ENCODE results near the gene HCFC1.

The HCFC1 gene

DNA sequence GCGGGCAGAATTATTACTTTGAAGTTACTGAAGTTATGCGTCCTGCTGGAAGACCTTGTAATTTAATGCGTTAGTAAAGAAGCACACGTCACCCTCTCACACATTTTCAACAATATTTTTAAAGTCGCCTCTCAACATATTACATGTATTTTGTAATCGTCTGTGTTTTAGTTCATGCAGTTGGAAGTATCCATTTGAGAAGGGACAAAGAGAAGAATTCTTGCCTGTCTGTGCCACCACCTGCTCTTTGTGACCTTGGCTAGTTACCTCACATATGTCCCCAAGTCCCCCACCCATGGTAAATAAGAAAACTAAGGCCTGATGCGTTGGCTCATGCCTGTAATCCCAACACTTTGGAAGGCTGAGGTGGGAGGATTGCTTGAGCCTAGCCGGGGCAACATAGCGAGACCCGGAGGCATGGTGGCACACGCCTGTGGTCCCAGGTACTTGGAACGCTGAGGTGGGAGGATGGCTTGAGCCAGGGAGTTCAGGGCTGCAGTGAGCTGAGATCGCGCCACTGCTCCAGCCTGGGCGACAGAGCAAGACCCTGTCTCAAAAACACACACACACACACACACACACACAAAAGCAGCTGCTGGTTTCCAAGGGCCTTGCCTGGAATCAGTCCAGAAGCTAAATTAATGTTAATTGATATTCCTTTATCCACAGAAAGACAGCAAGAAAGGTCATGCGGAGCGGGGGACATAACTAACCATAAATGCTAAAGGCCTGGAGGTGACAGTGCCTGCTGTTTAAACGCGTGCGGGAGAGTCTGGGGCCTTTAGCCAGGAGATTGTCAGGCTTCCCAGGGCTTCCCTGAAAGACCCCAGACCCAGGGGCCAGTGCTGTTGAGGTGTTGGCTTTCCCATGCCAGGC lies 1.7 kb upstream of the HCFC1 start:
- no peak for DNase-seq

DNA sequence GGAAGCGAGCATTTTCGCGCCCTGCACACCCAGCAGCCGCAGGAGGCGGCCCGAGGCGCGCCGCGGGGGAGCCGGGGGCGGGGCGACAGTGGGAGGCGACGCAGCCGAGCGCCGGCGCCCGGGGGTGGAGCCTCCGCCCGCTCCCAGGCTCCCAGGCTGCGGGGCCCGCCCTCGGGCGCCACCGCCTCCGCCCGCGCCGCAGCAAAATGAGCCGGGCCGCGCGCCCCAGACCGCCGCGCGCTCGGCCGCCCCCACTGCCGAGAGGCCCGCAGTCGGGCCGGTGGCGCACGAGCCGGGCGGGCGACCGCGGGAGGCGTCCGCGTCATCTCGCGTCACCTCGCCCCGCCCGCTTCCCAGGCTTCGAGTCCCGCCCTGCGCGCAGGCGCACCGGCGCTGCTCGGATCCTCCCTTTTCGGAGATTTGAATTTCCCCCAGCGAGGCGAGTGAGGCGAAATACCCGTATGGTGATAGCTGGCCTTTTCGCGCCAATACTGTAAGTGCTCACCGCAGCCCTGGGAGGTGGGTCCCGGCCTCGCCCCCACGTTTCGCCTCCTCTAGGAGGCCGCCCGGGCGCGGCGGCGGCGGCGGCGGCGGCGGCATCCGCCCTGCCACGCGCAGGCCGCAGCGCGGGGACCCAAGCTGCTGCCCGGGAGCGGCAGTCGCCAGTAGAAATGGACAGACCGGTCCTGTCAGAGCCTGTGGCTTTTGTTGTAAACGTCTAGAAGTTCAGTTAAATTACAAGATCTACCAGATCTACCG lies 929 bp upstream of the HCFC1 start, which contains the start of gene TMEM187:
Gene TMEM187 (plus strand): TSS at position 387 of the 759 bp plus-strand sequence. CDS start 9,309 bp downstream, outside the sequence.
- DNase-seq = peak; percentile 80 to 85

DNA sequence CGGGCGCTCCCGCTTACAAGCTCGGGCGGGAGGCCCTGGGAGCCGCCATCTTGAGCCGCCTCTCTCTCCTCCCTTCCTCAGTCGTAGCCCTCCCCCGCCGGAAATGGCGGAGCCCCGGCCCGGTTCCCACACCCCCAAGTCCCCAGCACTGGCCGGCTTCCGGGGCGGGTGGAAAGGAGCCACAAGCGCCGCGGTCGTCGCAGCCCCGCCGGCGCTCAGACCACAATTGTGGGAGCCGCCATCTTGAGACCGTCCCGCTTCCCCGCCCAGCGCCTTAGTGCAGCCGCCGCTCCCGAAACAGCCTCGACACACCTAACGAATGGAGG lies 531 bp downstream of the HCFC1 start:
- peak; percentile 76 to 87 for DNase-seq

GRCh38 chrX:153970357-153971123 lies 1.1 kb downstream of the HCFC1 start:
- peak in 1 of 2 experiments; percentile 19 for DNase-seq

DNA sequence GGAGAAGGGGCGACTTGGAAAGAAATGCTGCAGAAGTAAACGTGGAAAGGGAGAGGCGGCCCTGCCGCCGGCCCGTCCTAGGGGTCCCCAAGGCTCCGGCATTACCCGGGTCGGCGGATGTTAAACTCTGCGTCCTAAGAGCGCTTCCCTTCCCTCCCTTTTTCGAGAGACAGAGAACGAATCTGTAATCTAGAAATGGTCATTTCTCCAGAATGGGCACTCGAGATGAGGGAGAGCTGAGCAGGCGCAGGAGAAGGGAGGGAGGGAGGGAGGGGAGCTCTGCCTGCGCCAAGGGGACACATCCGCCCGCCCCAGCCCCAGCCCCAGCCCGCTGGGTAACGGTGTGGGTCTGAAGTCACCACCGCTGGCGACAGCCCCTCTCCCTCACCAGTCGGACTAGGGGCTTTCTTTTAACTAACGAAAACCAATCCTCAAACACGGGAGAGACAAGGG lies 1.7 kb downstream of the HCFC1 start:
- no peak for DNase-seq

- DNase-seq = no peak
Observed at GRCh38 chrX:153969125-153969903, 2.3 kb downstream of the HCFC1 start.

DNA sequence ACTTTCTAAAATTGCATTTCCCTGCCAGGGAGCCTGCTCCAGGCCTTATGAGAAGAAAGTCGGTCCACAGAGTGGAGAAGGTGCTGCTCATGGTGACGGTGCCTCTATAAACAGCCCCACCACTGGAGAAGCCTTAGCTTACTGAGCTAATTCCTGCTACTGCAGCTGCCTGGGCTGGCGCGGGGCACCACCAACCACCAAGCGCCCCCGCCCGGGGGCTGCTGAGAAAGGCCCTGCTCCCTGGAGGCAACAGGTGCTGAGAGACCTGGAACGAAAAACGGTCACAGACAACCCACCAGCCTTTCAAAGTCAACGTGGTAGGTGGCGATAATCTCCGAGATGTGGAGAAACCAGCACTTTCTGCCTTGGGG lies 2.9 kb downstream of the HCFC1 start:
- peak in 1 of 2 experiments; percentile 53 for DNase-seq

- no peak for DNase-seq
Observed at GRCh38 chrX:153968255-153968654, 3.4 kb downstream of the HCFC1 start.

DNA sequence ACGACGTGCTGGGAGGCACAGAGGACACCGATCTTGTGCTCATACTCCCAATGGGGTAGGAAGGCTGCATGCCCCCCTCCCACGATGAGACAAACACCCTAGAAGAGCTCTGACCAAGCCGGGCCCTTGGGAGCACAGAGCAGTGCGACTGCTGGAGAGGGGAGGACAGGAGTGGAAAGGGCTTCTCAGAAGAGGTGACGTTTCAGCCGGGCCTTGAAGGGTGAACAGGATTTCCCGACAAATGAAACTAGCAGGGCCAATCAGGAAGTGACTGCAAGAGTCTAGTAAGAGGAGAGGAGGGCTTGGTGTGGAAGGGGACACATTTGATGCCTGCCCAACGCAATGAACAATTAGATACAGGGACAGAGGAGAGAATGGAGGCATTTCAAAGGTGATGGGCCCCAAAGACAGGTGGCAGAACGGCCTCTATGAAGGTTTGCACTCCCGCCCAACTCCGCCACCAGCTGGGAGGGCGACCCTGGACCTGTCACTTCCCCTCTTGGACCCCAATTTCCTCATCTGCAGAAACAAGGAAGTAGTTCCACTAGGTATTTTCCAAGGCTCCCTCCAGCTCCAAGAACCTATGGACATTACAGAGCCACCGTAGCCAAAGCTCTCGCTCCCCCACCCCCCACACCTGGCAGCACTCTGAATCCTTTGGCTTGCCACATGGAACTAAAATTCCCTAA lies 3.9 kb downstream of the HCFC1 start:
- DNase-seq = peak in 1 of 2 experiments; percentile 44

GRCh38 chrX:153966841-153967535 lies 4.6 kb downstream of the HCFC1 start:
- peak in 1 of 2 experiments; percentile 77 for DNase-seq

DNA sequence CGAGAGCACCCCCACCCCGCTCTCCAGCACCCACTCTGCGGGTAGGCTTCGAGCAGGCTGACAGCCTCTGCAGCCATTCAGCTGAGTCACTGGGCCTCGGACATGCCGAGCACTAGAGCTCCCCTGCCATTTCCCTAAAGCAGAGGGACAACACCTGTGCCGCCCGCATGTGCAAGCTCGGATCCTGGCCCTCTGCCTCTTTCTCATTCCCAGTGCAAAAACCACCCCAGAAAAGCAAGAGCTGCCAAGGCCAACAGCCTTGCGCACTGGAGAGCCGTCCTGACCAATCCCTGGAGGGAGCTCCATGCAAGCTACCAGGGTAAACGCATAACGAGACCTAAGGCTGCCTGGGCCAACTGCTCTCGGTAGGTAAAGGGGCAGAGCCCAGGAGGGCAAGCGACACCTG lies 5.3 kb downstream of the HCFC1 start:
- no peak for DNase-seq

- no peak for DNase-seq
Observed at GRCh38 chrX:153965406-153965805, 6.2 kb downstream of the HCFC1 start.

DNA sequence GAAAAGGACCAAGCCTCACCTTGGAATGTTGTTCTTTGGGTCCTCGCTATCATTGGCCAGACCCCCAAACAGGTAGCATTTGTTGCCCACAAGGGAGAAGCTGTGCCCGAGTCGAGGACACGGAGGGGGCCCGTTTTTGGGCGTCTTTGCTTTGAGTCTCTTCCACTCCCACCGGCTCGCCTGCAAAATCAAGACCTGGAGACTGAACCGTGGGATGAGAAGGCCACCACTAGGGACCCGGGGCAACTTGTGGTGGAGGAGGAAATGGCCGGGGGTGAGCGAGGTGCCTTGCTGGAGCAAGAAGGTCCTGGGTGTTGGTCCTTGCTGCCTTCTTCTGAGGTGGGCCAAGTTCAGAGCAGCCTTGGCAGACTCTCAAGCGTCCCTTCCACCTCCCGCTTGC lies 7.5 kb downstream of the HCFC1 start:
- no peak for DNase-seq

GRCh38 chrX:153963546-153963945 lies 8.1 kb downstream of the HCFC1 start:
- DNase-seq = no peak

- no peak for DNase-seq
Observed at GRCh38 chrX:153961292-153961691, 10.3 kb downstream of the HCFC1 start.

DNA sequence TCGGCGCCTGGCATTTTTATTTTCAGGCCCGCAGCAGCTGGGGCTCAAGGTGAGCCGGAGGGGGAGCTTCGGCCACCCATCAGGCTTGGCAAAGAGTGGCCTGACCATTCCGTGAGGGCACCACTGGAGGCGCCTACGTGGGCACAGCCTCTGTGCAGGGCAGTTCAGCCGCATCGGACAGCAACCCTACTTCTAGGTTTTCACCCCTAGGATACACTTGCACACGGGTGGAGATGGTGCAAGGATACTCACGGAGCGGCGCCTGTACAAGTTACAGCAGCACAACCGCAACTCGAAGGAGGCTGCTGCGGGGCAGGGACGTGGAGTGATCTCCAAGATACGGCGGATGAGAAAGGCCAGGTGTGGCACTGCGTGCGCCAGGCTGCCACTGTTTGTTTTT lies 10.8 kb downstream of the HCFC1 start:
- DNase-seq = no peak

DNA sequence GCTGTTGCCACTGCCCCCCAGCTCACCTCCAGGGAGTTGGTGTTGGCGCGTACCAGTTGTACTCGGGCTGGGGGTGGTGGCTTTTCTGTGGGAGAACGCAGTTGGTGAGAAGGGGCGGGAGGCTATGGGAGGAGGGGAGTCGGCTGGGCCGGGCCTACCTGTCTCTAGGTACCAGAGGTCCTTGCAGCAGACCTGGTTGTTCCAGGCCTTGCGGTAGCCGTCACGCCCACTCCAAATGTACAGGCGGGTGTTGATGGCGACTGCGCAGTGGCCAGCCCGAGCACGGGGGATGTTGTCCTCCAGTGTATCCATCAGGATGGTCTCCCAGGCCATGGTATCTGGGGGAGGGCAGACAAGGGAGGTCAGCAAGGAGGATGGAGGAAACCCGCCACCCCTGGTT lies 11.5 kb downstream of the HCFC1 start:
- no peak for DNase-seq

DNA sequence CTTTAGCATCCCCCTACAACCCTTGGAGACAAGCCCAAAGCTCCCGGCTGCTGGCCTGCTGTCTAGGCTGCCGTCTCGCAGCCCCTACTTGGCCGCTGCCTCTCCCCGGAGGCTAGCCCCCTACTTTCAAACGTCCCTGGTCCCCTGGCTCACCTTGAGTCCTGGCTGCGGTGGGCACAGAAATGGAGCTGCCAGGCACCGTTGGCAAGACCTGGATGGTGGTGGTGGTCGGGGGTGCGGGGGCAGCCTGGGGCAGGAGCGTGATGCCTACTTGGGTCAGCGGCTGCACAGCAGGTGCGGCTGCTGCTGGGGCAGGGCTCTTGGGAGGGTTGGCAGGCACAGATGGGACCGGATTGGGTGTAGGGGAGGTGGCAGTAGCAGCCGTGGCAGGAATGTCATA lies 12.0 kb downstream of the HCFC1 start:
- no peak for DNase-seq

GRCh38 chrX:153958605-153959004 lies 13.0 kb downstream of the HCFC1 start:
- no peak for DNase-seq

DNA sequence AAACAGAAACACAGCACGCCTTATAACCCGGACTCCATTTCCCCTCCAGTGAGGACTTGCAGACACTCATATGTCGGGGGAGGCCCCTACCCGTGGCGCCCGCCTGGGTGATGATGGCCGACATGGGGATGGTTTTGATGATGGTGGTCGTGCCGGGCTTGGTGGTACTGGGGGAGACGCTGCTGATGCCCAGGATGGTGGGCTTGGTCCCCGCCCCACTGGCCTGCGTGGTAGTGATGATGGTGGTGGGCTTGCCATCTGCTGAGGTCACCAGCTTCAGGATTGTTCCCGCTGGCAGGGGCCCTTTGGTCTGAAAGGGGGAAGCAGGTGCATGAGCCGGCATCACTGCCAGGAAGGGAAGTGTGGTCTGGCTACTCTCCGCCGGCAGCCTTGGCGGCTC lies 14.4 kb downstream of the HCFC1 start:
- DNase-seq = no peak

Data from stimulated activated CD4-positive, alpha-beta T cell treated with anti-CD3 and anti-CD28 coated beads, Interleukin-4, amount 100 ng/mL, for 4 hours (primary cell).